Hepatocyte (in vitro differentiated cells): ENCODE measurements around the gene SURF1. TPM values are rescaled to one million over a fixed set of nuclear protein-coding genes. Genes with fewer than 3 reads are reported as not detected.
A peak's percentile ranks its signal among the peaks of the same experiment; 100 is the strongest.

ENCODE experiments used
- DNase-seq: peaks from one replicate; pipeline ENCODE4 v3.0.0-alpha.2; 2016; ENCODE audit warnings: low spot score
- H2AFZ ChIP-seq: fragments of 200-600 bp; sonication (generic); 2 replicates; pipeline ENCODE4 v1.6.0; 2016; ENCODE audit warnings: antibody characterized with exemption, mild to moderate bottlenecking
- H3K27ac ChIP-seq: fragments of 200-600 bp; sonication (generic); 2 replicates; pipeline ENCODE4 v1.5.1; 2016; ENCODE audit warnings: mild to moderate bottlenecking
- H3K27me3 ChIP-seq: fragments of 200-600 bp; sonication (generic); 2 replicates; pipeline ENCODE4 v1.6.1; 2016
- H3K36me3 ChIP-seq: fragments of 200-600 bp; sonication (generic); replicated peaks from 2 replicates; pipeline ENCODE4 v1.5.1; 2016; ENCODE audit warnings: low read depth; ENCODE audit not compliant: insufficient read depth
- H3K4me1 ChIP-seq: fragments of 200-600 bp; sonication (generic); 2 replicates; pipeline ENCODE4 v1.5.1; 2016; ENCODE audit warnings: mild to moderate bottlenecking, moderate library complexity; ENCODE audit not compliant: insufficient read depth
- H3K4me2 ChIP-seq: fragments of 200-600 bp; sonication (generic); 2 replicates; pipeline ENCODE4 v1.6.0; 2016
- H3K4me3 ChIP-seq: fragments of 200-600 bp; sonication (generic); 2 replicates; pipeline ENCODE4 v1.5.1; 2016; ENCODE audit warnings: mild to moderate bottlenecking
- H3K79me2 ChIP-seq: fragments of 200-600 bp; sonication (generic); 2 replicates; pipeline ENCODE4 v1.6.0; 2017; ENCODE audit warnings: mild to moderate bottlenecking
- H3K9me2 ChIP-seq: fragments of 200-600 bp; sonication (generic); replicated peaks from 2 replicates; pipeline ENCODE4 v1.6.0; 2017; ENCODE audit warnings: mild to moderate bottlenecking; ENCODE audit not compliant: insufficient read depth
- H3K9me3 ChIP-seq: fragments of 200-600 bp; sonication (generic); 2 replicates; pipeline ENCODE4 v1.5.1; 2016; ENCODE audit warnings: low read depth, mild to moderate bottlenecking
- H4K20me1 ChIP-seq: fragments of 200-600 bp; sonication (generic); 2 replicates; pipeline ENCODE4 v1.6.0; 2016; ENCODE audit warnings: mild to moderate bottlenecking; ENCODE audit not compliant: insufficient read depth, poor library complexity, severe bottlenecking
- EZH2 ChIP-seq: fragments of 200-600 bp; sonication (generic); IDR thresholded peaks from 2 replicates; pipeline ENCODE4 v1.6.1; 2016; ENCODE audit warnings: antibody characterized with exemption, mild to moderate bottlenecking, borderline replicate concordance
- EZH2phosphoT487 ChIP-seq: fragments of 200-600 bp; sonication (generic); IDR thresholded peaks from one replicate; pipeline ENCODE4 v1.6.1; 2018; ENCODE audit warnings: antibody characterized with exemption, mild to moderate bottlenecking, low read depth, moderate library complexity; ENCODE audit not compliant: unreplicated experiment, severe bottlenecking
- WGBS: methylation state at CpG from one replicate; pipeline ENCODE4 v1.1.6; 2016; ENCODE audit warnings: low lambda C conversion rate; ENCODE audit errors: missing lambda C conversion rate; 5-methylcytosine and 5-hydroxymethylcytosine counted together
- polyA plus RNA-seq: library from polyadenylated mRNA; unstranded; fragments of >200 nt; fragmentation: Nextera tagmentation; extraction: Ambion mirVana; gene quantifications from 2 replicates; pipeline ENCODE4 v1.2.1, GENCODE V29; 2016
- total RNA-seq: library from RNA; depleted of rRNA; stranded (reverse); fragments of >200 nt; gene quantifications from 2 replicates; pipeline ENCODE4 v1.2.3, GENCODE V29; 2014
- TF ChIP-seq, protein P1 (sequence below): fragments of 200-600 bp; sonication (generic); IDR thresholded peaks from 2 replicates; pipeline ENCODE4 v1.5.1; 2016; ENCODE audit warnings: antibody characterized with exemption, mild to moderate bottlenecking; ENCODE audit not compliant: poor library complexity

SURF1 gene
- total and polyA plus RNA-seq, 2 experiments from 2014 or later = 37.4 to 76.5 TPM

GRCh38 chr9:133368249-133368881, 12.1 kb upstream of the SURF1 start:
- no peak overlapping the region for H2AFZ ChIP-seq
- no peaks in the 10 kb centered on the region for H3K27me3 ChIP-seq
- no peaks in the 10 kb centered on the region for H3K36me3 ChIP-seq
- peak overlapping the region; percentile 83 for H3K27ac ChIP-seq
- no peak overlapping the region for H3K4me3 ChIP-seq
- no peaks in the 10 kb centered on the region for H3K9me2 ChIP-seq
- peaks cover 98% of the 10 kb centered on the region for H3K79me2 ChIP-seq
- DNase-seq = peak; percentile 56
- peaks cover 98% of the 10 kb centered on the region for H4K20me1 ChIP-seq
- no peak for TF ChIP-seq EZH2phosphoT487
- no peak for TF ChIP-seq EZH2
- TF ChIP-seq, protein P1, sequence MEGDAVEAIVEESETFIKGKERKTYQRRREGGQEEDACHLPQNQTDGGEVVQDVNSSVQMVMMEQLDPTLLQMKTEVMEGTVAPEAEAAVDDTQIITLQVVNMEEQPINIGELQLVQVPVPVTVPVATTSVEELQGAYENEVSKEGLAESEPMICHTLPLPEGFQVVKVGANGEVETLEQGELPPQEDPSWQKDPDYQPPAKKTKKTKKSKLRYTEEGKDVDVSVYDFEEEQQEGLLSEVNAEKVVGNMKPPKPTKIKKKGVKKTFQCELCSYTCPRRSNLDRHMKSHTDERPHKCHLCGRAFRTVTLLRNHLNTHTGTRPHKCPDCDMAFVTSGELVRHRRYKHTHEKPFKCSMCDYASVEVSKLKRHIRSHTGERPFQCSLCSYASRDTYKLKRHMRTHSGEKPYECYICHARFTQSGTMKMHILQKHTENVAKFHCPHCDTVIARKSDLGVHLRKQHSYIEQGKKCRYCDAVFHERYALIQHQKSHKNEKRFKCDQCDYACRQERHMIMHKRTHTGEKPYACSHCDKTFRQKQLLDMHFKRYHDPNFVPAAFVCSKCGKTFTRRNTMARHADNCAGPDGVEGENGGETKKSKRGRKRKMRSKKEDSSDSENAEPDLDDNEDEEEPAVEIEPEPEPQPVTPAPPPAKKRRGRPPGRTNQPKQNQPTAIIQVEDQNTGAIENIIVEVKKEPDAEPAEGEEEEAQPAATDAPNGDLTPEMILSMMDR = no peak
- no peaks in the 10 kb centered on the region for H3K9me3 ChIP-seq
- H3K4me1 ChIP-seq = peaks cover 29% of the 10 kb centered on the region
- 76% methylated on average over 18 of the region's 18 CpGs for WGBS
- peak overlapping the region; percentile 59 for H3K4me2 ChIP-seq

DNA sequence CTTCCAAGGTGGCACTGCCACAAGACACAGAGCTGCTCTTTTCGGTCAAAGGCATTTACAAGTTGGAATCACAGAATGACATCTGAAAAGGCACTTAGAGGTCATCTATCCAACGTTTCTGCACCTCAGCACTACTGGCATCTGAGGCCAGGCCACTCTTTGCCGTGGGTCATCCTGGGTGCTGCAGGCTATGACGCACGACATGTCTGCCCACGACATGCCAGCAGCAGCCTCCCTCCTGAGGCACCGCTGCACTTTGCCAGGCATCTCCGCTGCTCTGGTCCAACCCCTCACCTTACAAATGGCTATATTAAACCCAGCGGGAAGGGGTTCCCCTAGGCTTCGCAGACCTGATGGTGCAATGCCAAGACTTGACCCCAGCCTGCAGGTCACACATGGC, 11.5 kb upstream of the SURF1 start:
- TF ChIP-seq EZH2phosphoT487 (no peak), EZH2 (no peak)
- TF ChIP-seq, protein P1 = no peak
- H3K27ac ChIP-seq = peak overlapping the region; percentile 45
- peak overlapping the region; percentile 27 for H3K4me2 ChIP-seq
- H3K27me3 ChIP-seq = no peaks in the 10 kb centered on the region
- peaks cover 98% of the 10 kb centered on the region for H3K79me2 ChIP-seq
- no peak for DNase-seq
- peaks cover 98% of the 10 kb centered on the region for H4K20me1 ChIP-seq
- H3K4me3 ChIP-seq = no peak overlapping the region
- H2AFZ ChIP-seq = no peak overlapping the region
- H3K9me3 ChIP-seq = no peaks in the 10 kb centered on the region
- H3K9me2 ChIP-seq = no peaks in the 10 kb centered on the region
- H3K36me3 ChIP-seq = no peaks in the 10 kb centered on the region
- WGBS = 93% methylated on average over 10 of the region's 10 CpGs
- H3K4me1 ChIP-seq = peaks cover 29% of the 10 kb centered on the region

DNA sequence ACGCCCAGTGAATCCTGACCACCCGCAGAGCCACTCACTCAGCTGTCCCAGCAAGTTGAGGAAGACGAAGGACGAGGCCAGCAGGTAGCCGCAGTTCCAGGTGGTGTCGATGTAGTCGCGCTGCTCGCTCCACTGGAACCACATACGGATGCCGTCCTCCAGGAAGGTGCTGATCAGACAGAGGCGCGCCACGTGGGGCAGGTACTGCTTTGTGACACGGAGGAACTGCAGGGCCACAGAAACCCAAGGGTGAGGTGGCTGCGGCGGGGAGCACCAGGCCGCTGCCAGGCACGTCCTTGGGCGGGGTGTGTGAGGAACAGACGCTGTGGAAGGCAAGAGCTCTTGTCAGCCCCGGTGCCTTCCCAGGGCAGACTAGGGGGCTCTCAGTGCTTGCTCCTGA, 10.9 kb upstream of the SURF1 start:
- TF ChIP-seq EZH2phosphoT487 (no peak), EZH2 (no peak)
- TF ChIP-seq, protein P1 = no peak
- H4K20me1 ChIP-seq = peaks cover 98% of the 10 kb centered on the region
- H3K9me3 ChIP-seq = no peaks in the 10 kb centered on the region
- H3K9me2 ChIP-seq = no peaks in the 10 kb centered on the region
- no peak overlapping the region for H3K4me2 ChIP-seq
- WGBS = 94% methylated on average over 21 of the region's 22 CpGs
- H2AFZ ChIP-seq = no peak overlapping the region
- H3K27ac ChIP-seq = no peak overlapping the region
- H3K79me2 ChIP-seq = peaks cover 98% of the 10 kb centered on the region
- DNase-seq = no peak
- no peaks in the 10 kb centered on the region for H3K36me3 ChIP-seq
- peaks cover 26% of the 10 kb centered on the region for H3K4me1 ChIP-seq
- H3K27me3 ChIP-seq = no peaks in the 10 kb centered on the region
- no peak overlapping the region for H3K4me3 ChIP-seq

GRCh38 chr9:133366435-133366834, 10.1 kb upstream of the SURF1 start:
- Histone ChIP-seq H3K36me3 (no peaks in the 10 kb centered on the region), H3K27me3 (no peaks in the 10 kb centered on the region), H3K4me3 (no peak overlapping the region), H3K27ac (no peak overlapping the region), H3K9me3 (no peaks in the 10 kb centered on the region), H3K4me1 (peaks cover 19% of the 10 kb centered on the region), H4K20me1 (peaks cover 93% of the 10 kb centered on the region), H3K9me2 (no peaks in the 10 kb centered on the region), H3K4me2 (no peak overlapping the region), H2AFZ (no peak overlapping the region), H3K79me2 (peaks cover 95% of the 10 kb centered on the region)
- DNase-seq = no peak
- WGBS = 96% methylated on average over 11 of the region's 11 CpGs
- no peak for TF ChIP-seq EZH2phosphoT487
- no peak for TF ChIP-seq EZH2
- TF ChIP-seq, protein P1 = no peak
